T1000 (cell line): Measurements from ENCODE around the gene DDX17.

ENCODE experiments used
- DNase-seq: peaks from one replicate; lab custom pipeline; 2025; ENCODE audit warnings: mixed read lengths; lab: John Stamatoyannopoulos, UW

Gene DDX17

GRCh38 chr22:38448945-38449745, 57.0 kb downstream of the DDX17 start:
- no peak for DNase-seq

GRCh38 chr22:38446018-38446601, 60.0 kb downstream of the DDX17 start:
- no peak for DNase-seq

- no peak for DNase-seq
Observed at GRCh38 chr22:38444783-38445182, 61.3 kb downstream of the DDX17 start.

- DNase-seq, result no peak
Observed at GRCh38 chr22:38443628-38444521, 62.2 kb downstream of the DDX17 start.

GRCh38 chr22:38442967-38443627, 63.0 kb downstream of the DDX17 start:
- DNase-seq, result no peak

GRCh38 chr22:38441620-38442287, 64.4 kb downstream of the DDX17 start:
- DNase-seq, result no peak

- no peak for DNase-seq
Observed at GRCh38 chr22:38440747-38441350, 65.3 kb downstream of the DDX17 start.

- DNase-seq, result no peak
Observed at GRCh38 chr22:38437416-38437815, 68.7 kb downstream of the DDX17 start.

GRCh38 chr22:38436629-38437395, 69.3 kb downstream of the DDX17 start:
- no peak for DNase-seq

- no peak for DNase-seq
Observed at GRCh38 chr22:38435965-38436364, 70.1 kb downstream of the DDX17 start.

GRCh38 chr22:38435010-38435409, 71.1 kb downstream of the DDX17 start:
- no peak for DNase-seq

- DNase-seq, result no peak
Observed at GRCh38 chr22:38433871-38434270, 72.2 kb downstream of the DDX17 start.
